Measurements from ENCODE around the gene PPIB.

DNA sequence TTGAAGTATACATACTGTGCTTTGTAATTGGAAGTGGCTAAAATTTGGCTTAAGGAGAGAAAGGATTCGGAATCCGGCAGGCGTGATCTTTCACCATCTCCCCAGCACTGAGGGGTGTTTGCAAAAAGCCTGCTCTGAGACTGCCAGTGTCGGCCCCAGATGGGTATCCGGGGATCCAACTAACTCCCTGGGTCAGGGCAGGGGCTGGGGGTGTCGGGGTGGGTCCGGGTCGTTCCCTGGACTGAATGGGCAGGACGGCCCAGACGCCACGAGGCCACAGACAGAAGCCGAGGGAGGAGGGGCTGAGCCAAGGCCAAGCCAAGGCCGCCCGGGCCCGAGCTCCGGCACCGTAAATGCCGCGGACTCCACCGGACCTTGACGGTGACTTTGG lies 349 bp downstream of the PPIB start:
- no peak for TF ChIP-seq SP2 (tag by site-specific recombination; IDR thresholded peaks at IDR 0.05)
- no peak for TF ChIP-seq ZNF175 (tag by site-specific recombination; IDR thresholded peaks at IDR 0.05)
- TF ChIP-seq, protein P1, sequence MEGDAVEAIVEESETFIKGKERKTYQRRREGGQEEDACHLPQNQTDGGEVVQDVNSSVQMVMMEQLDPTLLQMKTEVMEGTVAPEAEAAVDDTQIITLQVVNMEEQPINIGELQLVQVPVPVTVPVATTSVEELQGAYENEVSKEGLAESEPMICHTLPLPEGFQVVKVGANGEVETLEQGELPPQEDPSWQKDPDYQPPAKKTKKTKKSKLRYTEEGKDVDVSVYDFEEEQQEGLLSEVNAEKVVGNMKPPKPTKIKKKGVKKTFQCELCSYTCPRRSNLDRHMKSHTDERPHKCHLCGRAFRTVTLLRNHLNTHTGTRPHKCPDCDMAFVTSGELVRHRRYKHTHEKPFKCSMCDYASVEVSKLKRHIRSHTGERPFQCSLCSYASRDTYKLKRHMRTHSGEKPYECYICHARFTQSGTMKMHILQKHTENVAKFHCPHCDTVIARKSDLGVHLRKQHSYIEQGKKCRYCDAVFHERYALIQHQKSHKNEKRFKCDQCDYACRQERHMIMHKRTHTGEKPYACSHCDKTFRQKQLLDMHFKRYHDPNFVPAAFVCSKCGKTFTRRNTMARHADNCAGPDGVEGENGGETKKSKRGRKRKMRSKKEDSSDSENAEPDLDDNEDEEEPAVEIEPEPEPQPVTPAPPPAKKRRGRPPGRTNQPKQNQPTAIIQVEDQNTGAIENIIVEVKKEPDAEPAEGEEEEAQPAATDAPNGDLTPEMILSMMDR (tag by site-specific recombination; IDR thresholded peaks at IDR 0.05), result no peak
- TF ChIP-seq, protein P2, sequence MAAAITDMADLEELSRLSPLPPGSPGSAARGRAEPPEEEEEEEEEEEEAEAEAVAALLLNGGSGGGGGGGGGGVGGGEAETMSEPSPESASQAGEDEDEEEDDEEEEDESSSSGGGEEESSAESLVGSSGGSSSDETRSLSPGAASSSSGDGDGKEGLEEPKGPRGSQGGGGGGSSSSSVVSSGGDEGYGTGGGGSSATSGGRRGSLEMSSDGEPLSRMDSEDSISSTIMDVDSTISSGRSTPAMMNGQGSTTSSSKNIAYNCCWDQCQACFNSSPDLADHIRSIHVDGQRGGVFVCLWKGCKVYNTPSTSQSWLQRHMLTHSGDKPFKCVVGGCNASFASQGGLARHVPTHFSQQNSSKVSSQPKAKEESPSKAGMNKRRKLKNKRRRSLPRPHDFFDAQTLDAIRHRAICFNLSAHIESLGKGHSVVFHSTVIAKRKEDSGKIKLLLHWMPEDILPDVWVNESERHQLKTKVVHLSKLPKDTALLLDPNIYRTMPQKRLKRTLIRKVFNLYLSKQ (tag by site-specific recombination; IDR thresholded peaks at IDR 0.05; ENCODE audit: borderline replicate concordance), result no peak
- TF ChIP-seq ZNF549 (tag by site-specific recombination; IDR thresholded peaks at IDR 0.05), result no peak
- no peak for TF ChIP-seq SP7 (tag by site-specific recombination; IDR thresholded peaks at IDR 0.05)
- no peak for TF ChIP-seq MZF1 (tag by site-specific recombination; IDR thresholded peaks at IDR 0.05; ENCODE audit: borderline replicate concordance)
- TF ChIP-seq, protein P3, sequence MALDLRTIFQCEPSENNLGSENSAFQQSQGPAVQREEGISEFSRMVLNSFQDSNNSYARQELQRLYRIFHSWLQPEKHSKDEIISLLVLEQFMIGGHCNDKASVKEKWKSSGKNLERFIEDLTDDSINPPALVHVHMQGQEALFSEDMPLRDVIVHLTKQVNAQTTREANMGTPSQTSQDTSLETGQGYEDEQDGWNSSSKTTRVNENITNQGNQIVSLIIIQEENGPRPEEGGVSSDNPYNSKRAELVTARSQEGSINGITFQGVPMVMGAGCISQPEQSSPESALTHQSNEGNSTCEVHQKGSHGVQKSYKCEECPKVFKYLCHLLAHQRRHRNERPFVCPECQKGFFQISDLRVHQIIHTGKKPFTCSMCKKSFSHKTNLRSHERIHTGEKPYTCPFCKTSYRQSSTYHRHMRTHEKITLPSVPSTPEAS (tag by site-specific recombination; IDR thresholded peaks at IDR 0.05), result no peak
- no peak for TF ChIP-seq HOXA7 (CRISPR knock-in tag; IDR thresholded peaks at IDR 0.05; ENCODE audit: borderline replicate concordance)
- no peak for TF ChIP-seq YY1 (tag by site-specific recombination; IDR thresholded peaks at IDR 0.05)
